HG03064 (cell line): ENCODE data around the gene MINDY4.
A peak's percentile ranks its signal among the peaks of the same experiment; 100 is the strongest.

Experiments used
- ATAC-seq: cut with Tn5 transposase; IDR thresholded peaks from one replicate; pipeline ENCODE4 v1.9.1; 2021; ENCODE audit warnings: low read depth; ENCODE audit not compliant: unreplicated experiment

MINDY4 gene

GRCh38 chr7:30771174-30771879 is at the start of gene MINDY4:
MINDY4 (plus strand) TSS chr7:30771417; CDS start chr7:30771494, 77 bp downstream.
- peak; percentile 75 for ATAC-seq

- ATAC-seq: no peak
Measured at GRCh38 chr7:30722187-30722586, 49.0 kb upstream of the MINDY4 start.

- no peak for ATAC-seq
Measured at GRCh38 chr7:30722671-30723070, 48.5 kb upstream of the MINDY4 start.

- no peak for ATAC-seq
Measured at GRCh38 chr7:30723776-30724175, 47.4 kb upstream of the MINDY4 start.

GRCh38 chr7:30726296-30727006 is 44.8 kb upstream of the MINDY4 start:
- ATAC-seq: no peak

- no peak for ATAC-seq
Measured at GRCh38 chr7:30727061-30727945, 43.9 kb upstream of the MINDY4 start.

GRCh38 chr7:30728591-30729100 is 42.6 kb upstream of the MINDY4 start:
- no peak for ATAC-seq

- no peak for ATAC-seq
Measured at GRCh38 chr7:30729642-30730041, 41.6 kb upstream of the MINDY4 start.

- no peak for ATAC-seq
Measured at GRCh38 chr7:30730097-30730496, 41.1 kb upstream of the MINDY4 start.

- ATAC-seq: no peak
Measured at GRCh38 chr7:30730996-30731395, 40.2 kb upstream of the MINDY4 start.

GRCh38 chr7:30731581-30731980 is 39.6 kb upstream of the MINDY4 start:
- ATAC-seq: no peak

- no peak for ATAC-seq
Measured at GRCh38 chr7:30732606-30733005, 38.6 kb upstream of the MINDY4 start.

GRCh38 chr7:30733216-30733615 is 38.0 kb upstream of the MINDY4 start:
- ATAC-seq: no peak

- no peak for ATAC-seq
Measured at GRCh38 chr7:30733691-30734090, 37.5 kb upstream of the MINDY4 start.

GRCh38 chr7:30734497-30734896 is 36.7 kb upstream of the MINDY4 start:
- ATAC-seq: no peak

GRCh38 chr7:30735631-30736030 is 35.6 kb upstream of the MINDY4 start:
- ATAC-seq: no peak

- ATAC-seq: no peak
Measured at GRCh38 chr7:30736291-30736690, 34.9 kb upstream of the MINDY4 start.

GRCh38 chr7:30738026-30738915 is 32.9 kb upstream of the MINDY4 start:
- no peak for ATAC-seq

- no peak for ATAC-seq
Measured at GRCh38 chr7:30739691-30740090, 31.5 kb upstream of the MINDY4 start.
